ENCODE measurements around the gene SEC22A.

SEC22A gene

GRCh38 chr3:123168122-123168521 lies 33.6 kb upstream of the SEC22A start:
- H3K9ac ChIP-seq (ENCODE audit: low read depth, low read length, poor library complexity), result no peak overlapping the region
- peaks cover 0 to 2% (median 0%) of the 10 kb centered on the region in 3 experiments for H3K27me3 ChIP-seq (ENCODE audit: control insufficient read depth in 3 of 3, insufficient read depth in 3 of 3, low read depth in 1 of 3, low read length in 3 of 3)
- H3K4me3 ChIP-seq (ENCODE audit: low read length in 2 of 2), result no peak overlapping the region
- no peaks in the 10 kb centered on the region for H3K79me1 ChIP-seq (ENCODE audit: low read depth, low read length)
- H2BK120ac ChIP-seq (ENCODE audit: low read depth, low read length), result no peak overlapping the region
- no peak overlapping the region for H3K23ac ChIP-seq (ENCODE audit: low read depth, low read length, poor library complexity)
- H4K91ac ChIP-seq (ENCODE audit: low read depth, low read length, poor library complexity), result no peak overlapping the region
- no peak overlapping the region for H3K4ac ChIP-seq (ENCODE audit: low read length)
- DNase-seq (ENCODE audit: low spot score), result no peak
- H2AFZ ChIP-seq (ENCODE audit: low read length), result no peak overlapping the region
- peaks cover 1 to 38% of the 10 kb centered on the region in 2 donors for H3K36me3 ChIP-seq (replicated peaks in 1 of 2; ENCODE audit: control insufficient read depth in 2 of 2, insufficient read depth in 2 of 2, low read length in 2 of 2)
- H2BK15ac ChIP-seq (ENCODE audit: low read length), result no peak overlapping the region
- no peak overlapping the region for H2BK5ac ChIP-seq (ENCODE audit: low read length)
- H2BK12ac ChIP-seq (ENCODE audit: low read length), result no peak overlapping the region
- no peak overlapping the region for H4K8ac ChIP-seq (ENCODE audit: low read depth, low read length)
- H3K27ac ChIP-seq (replicated peaks; ENCODE audit: low read length), result no peak overlapping the region
- H3K4me1 ChIP-seq (ENCODE audit: control insufficient read depth in 2 of 2, insufficient read depth in 1 of 2, low read depth in 1 of 2, low read length in 2 of 2), result peaks cover 5 to 16% of the 10 kb centered on the region in 2 donors
- H3K14ac ChIP-seq (ENCODE audit: low read length), result no peak overlapping the region
- no peak overlapping the region for H3K18ac ChIP-seq (ENCODE audit: low read length)
- peaks cover 0 to 28% of the 10 kb centered on the region in 2 donors for H3K9me3 ChIP-seq (replicated peaks in 1 of 2; ENCODE audit: control insufficient read depth in 2 of 2, insufficient read depth in 1 of 2, low read depth in 1 of 2, low read length in 2 of 2)
- H3K4me2 ChIP-seq (ENCODE audit: insufficient read depth, low read length, poor library complexity, severe bottlenecking), result no peak overlapping the region
- no peak overlapping the region for H2AK5ac ChIP-seq (ENCODE audit: low read depth, low read length)

- H3K27ac ChIP-seq (replicated peaks; ENCODE audit: low read length), result no peak overlapping the region
- no peak overlapping the region for H3K9ac ChIP-seq (ENCODE audit: low read depth, low read length, poor library complexity)
- H2BK120ac ChIP-seq (ENCODE audit: low read depth, low read length), result no peak overlapping the region
- H3K4ac ChIP-seq (ENCODE audit: low read length), result no peak overlapping the region
- no peak overlapping the region for H2AFZ ChIP-seq (ENCODE audit: low read length)
- no peak overlapping the region for H2BK15ac ChIP-seq (ENCODE audit: low read length)
- WGBS, 2 donors (ENCODE audit: extremely low coverage in 2 of 2, insufficient read length in 2 of 2, insufficient replicate concordance in 1 of 2), result no CpG with 5 or more reads among the region's 2 CpGs
- no peak overlapping the region for H3K14ac ChIP-seq (ENCODE audit: low read length)
- H3K27me3 ChIP-seq (ENCODE audit: control insufficient read depth in 3 of 3, insufficient read depth in 3 of 3, low read depth in 1 of 3, low read length in 3 of 3), result peaks cover 0 to 2% (median 0%) of the 10 kb centered on the region in 3 experiments
- H3K4me2 ChIP-seq (ENCODE audit: insufficient read depth, low read length, poor library complexity, severe bottlenecking), result no peak overlapping the region
- H3K36me3 ChIP-seq (replicated peaks in 1 of 2; ENCODE audit: control insufficient read depth in 2 of 2, insufficient read depth in 2 of 2, low read length in 2 of 2), result peaks cover 1 to 33% of the 10 kb centered on the region in 2 donors
- no peak overlapping the region for H2BK12ac ChIP-seq (ENCODE audit: low read length)
- H3K9me3 ChIP-seq (replicated peaks in 1 of 2; ENCODE audit: control insufficient read depth in 2 of 2, insufficient read depth in 1 of 2, low read depth in 1 of 2, low read length in 2 of 2), result peaks cover 0 to 28% of the 10 kb centered on the region in 2 donors
- no peak overlapping the region for H2AK5ac ChIP-seq (ENCODE audit: low read depth, low read length)
- H2BK5ac ChIP-seq (ENCODE audit: low read length), result no peak overlapping the region
- no peak overlapping the region for H4K91ac ChIP-seq (ENCODE audit: low read depth, low read length, poor library complexity)
- DNase-seq (ENCODE audit: low spot score), result no peak
- H3K18ac ChIP-seq (ENCODE audit: low read length), result no peak overlapping the region
- H4K8ac ChIP-seq (ENCODE audit: low read depth, low read length), result no peak overlapping the region
- no peak overlapping the region for H3K23ac ChIP-seq (ENCODE audit: low read depth, low read length, poor library complexity)
- no peak overlapping the region for H3K4me3 ChIP-seq (ENCODE audit: low read length in 2 of 2)
- no peaks in the 10 kb centered on the region for H3K79me1 ChIP-seq (ENCODE audit: low read depth, low read length)
- H3K4me1 ChIP-seq (ENCODE audit: control insufficient read depth in 2 of 2, insufficient read depth in 1 of 2, low read depth in 1 of 2, low read length in 2 of 2), result peaks cover 5 to 16% of the 10 kb centered on the region in 2 donors
Observed at GRCh38 chr3:123168605-123169004, 33.1 kb upstream of the SEC22A start.

DNA sequence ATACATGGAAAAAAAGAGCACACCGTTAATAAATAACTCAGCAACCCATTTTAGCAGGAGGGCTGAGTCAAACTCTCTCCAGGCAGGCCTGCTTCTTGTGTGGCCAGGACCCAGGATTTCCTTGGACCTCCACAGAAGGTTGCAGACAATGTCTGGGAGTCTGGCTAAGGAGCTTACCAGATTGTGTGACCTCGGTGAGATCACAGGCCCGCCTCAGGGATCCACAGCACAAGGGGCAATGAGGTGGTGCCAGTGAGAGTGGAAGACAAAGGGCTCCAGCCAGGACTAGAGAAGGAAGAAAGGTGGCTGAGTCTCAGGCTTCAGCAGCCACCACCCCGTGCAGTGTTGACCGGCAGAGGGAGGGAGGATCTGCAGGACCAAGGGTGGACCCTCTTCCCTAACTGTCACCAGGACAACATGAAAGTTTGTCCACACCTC lies 32.2 kb upstream of the SEC22A start:
- H3K27me3 ChIP-seq (ENCODE audit: control insufficient read depth in 3 of 3, insufficient read depth in 3 of 3, low read depth in 1 of 3, low read length in 3 of 3), result peaks cover 0 to 2% (median 0%) of the 10 kb centered on the region in 3 experiments
- no peak overlapping the region for H2BK15ac ChIP-seq (ENCODE audit: low read length)
- H3K18ac ChIP-seq (ENCODE audit: low read length), result no peak overlapping the region
- no peak overlapping the region for H3K14ac ChIP-seq (ENCODE audit: low read length)
- no peak overlapping the region for H4K8ac ChIP-seq (ENCODE audit: low read depth, low read length)
- H2BK5ac ChIP-seq (ENCODE audit: low read length), result no peak overlapping the region
- peaks cover 0 to 24% of the 10 kb centered on the region in 2 donors for H3K36me3 ChIP-seq (replicated peaks in 1 of 2; ENCODE audit: control insufficient read depth in 2 of 2, insufficient read depth in 2 of 2, low read length in 2 of 2)
- H2BK12ac ChIP-seq (ENCODE audit: low read length), result no peak overlapping the region
- no peak overlapping the region for H2AFZ ChIP-seq (ENCODE audit: low read length)
- no peak overlapping the region for H3K23ac ChIP-seq (ENCODE audit: low read depth, low read length, poor library complexity)
- no peak overlapping the region for H3K4me2 ChIP-seq (ENCODE audit: insufficient read depth, low read length, poor library complexity, severe bottlenecking)
- peaks cover 0 to 22% of the 10 kb centered on the region in 2 donors for H3K9me3 ChIP-seq (replicated peaks in 1 of 2; ENCODE audit: control insufficient read depth in 2 of 2, insufficient read depth in 1 of 2, low read depth in 1 of 2, low read length in 2 of 2)
- H3K4me3 ChIP-seq (ENCODE audit: low read length in 2 of 2), result no peak overlapping the region
- no peak overlapping the region for H2AK5ac ChIP-seq (ENCODE audit: low read depth, low read length)
- H4K91ac ChIP-seq (ENCODE audit: low read depth, low read length, poor library complexity), result no peak overlapping the region
- peak; percentile 54 for DNase-seq (ENCODE audit: low spot score)
- H2BK120ac ChIP-seq (ENCODE audit: low read depth, low read length), result no peak overlapping the region
- H3K9ac ChIP-seq (ENCODE audit: low read depth, low read length, poor library complexity), result no peak overlapping the region
- no peak overlapping the region for H3K4ac ChIP-seq (ENCODE audit: low read length)
- H3K27ac ChIP-seq (replicated peaks; ENCODE audit: low read length), result no peak overlapping the region
- H3K79me1 ChIP-seq (ENCODE audit: low read depth, low read length), result no peaks in the 10 kb centered on the region
- H3K4me1 ChIP-seq (ENCODE audit: control insufficient read depth in 2 of 2, insufficient read depth in 1 of 2, low read depth in 1 of 2, low read length in 2 of 2), result peaks cover 5 to 16% of the 10 kb centered on the region in 2 donors
- no CpG with 5 or more reads among the region's 5 CpGs for WGBS, 2 donors (ENCODE audit: extremely low coverage in 2 of 2, insufficient read length in 2 of 2, insufficient replicate concordance in 1 of 2)

- Histone ChIP-seq H2BK15ac (ENCODE audit: low read length) (no peak overlapping the region), H3K14ac (ENCODE audit: low read length) (no peak overlapping the region), H2BK120ac (ENCODE audit: low read depth, low read length) (no peak overlapping the region), H3K4me2 (ENCODE audit: insufficient read depth, low read length, poor library complexity, severe bottlenecking) (no peak overlapping the region), H2BK12ac (ENCODE audit: low read length) (no peak overlapping the region), H2AK5ac (ENCODE audit: low read depth, low read length) (no peak overlapping the region), H3K4me1 (ENCODE audit: control insufficient read depth in 2 of 2, insufficient read depth in 1 of 2, low read depth in 1 of 2, low read length in 2 of 2) (peaks cover 5 to 16% of the 10 kb centered on the region in 2 donors), H3K27ac (replicated peaks; ENCODE audit: low read length) (no peak overlapping the region), H3K79me1 (ENCODE audit: low read depth, low read length) (no peaks in the 10 kb centered on the region), H3K18ac (ENCODE audit: low read length) (no peak overlapping the region), H3K23ac (ENCODE audit: low read depth, low read length, poor library complexity) (no peak overlapping the region), H4K91ac (ENCODE audit: low read depth, low read length, poor library complexity) (no peak overlapping the region), H3K4me3 (ENCODE audit: low read length in 2 of 2) (no peak overlapping the region), H3K27me3 (ENCODE audit: control insufficient read depth in 3 of 3, insufficient read depth in 3 of 3, low read depth in 1 of 3, low read length in 3 of 3) (peaks cover 0 to 2% (median 0%) of the 10 kb centered on the region in 3 experiments), H2BK5ac (ENCODE audit: low read length) (no peak overlapping the region), H2AFZ (ENCODE audit: low read length) (no peak overlapping the region), H3K4ac (ENCODE audit: low read length) (no peak overlapping the region), H4K8ac (ENCODE audit: low read depth, low read length) (no peak overlapping the region), H3K36me3 (replicated peaks in 1 of 2; ENCODE audit: control insufficient read depth in 2 of 2, insufficient read depth in 2 of 2, low read length in 2 of 2) (peaks cover 0 to 20% of the 10 kb centered on the region in 2 donors), H3K9me3 (replicated peaks in 1 of 2; ENCODE audit: control insufficient read depth in 2 of 2, insufficient read depth in 1 of 2, low read depth in 1 of 2, low read length in 2 of 2) (peaks cover 0 to 18% of the 10 kb centered on the region in 2 donors), H3K9ac (ENCODE audit: low read depth, low read length, poor library complexity) (no peak overlapping the region)
- no CpG with 5 or more reads among the region's 2 CpGs for WGBS, 2 donors (ENCODE audit: extremely low coverage in 2 of 2, insufficient read length in 2 of 2, insufficient replicate concordance in 1 of 2)
- DNase-seq (ENCODE audit: low spot score), result no peak
Observed at GRCh38 chr3:123169930-123170329, 31.8 kb upstream of the SEC22A start.
